HUES64 (cell line): ENCODE measurements around the gene TULP1.
"Not testable (repeated sequence)": the region's sequence is repeated elsewhere in the genome, so short reads cannot be mapped to it uniquely, and the experiment has no call there.

Experiments
- H3K27ac ChIP-seq: 2 replicates; pipeline ENCODE4 v1.7.0; 2013; ENCODE audit warnings: low read depth, low read length, inconsistent platforms
- H3K27me3 ChIP-seq: 2 replicates; pipeline ENCODE4 v1.6.1; 2013; ENCODE audit warnings: mild to moderate bottlenecking, low read length; ENCODE audit not compliant: insufficient read depth
- H3K36me3 ChIP-seq: 2 replicates; pipeline ENCODE4 v1.6.1; 2013; ENCODE audit warnings: mild to moderate bottlenecking, low read length; ENCODE audit not compliant: insufficient read depth
- H3K4me1 ChIP-seq: 2 replicates; pipeline ENCODE4 v1.6.1; 2013; ENCODE audit warnings: mild to moderate bottlenecking, low read length, moderate library complexity; ENCODE audit not compliant: insufficient read depth
- H3K4me3 ChIP-seq: 2 replicates; pipeline ENCODE4 v1.5.1; 2013; ENCODE audit warnings: mild to moderate bottlenecking, low read length, moderate library complexity
- H3K9ac ChIP-seq: 2 replicates; pipeline ENCODE4 v1.6.1; 2013; ENCODE audit warnings: mild to moderate bottlenecking, low read depth, low read length
- H3K9me3 ChIP-seq: 2 replicates; pipeline ENCODE4 v1.6.1; 2013; ENCODE audit warnings: low read depth, low read length; ENCODE audit not compliant: insufficient read depth
- WGBS: fragments of 150-250, 120-280 bp; methylation state at CpG from one replicate; pipeline ENCODE4 v1.1.7; 2013; ENCODE audit warnings: missing lambda C conversion rate; 5-methylcytosine and 5-hydroxymethylcytosine counted together

The TULP1 gene

DNA sequence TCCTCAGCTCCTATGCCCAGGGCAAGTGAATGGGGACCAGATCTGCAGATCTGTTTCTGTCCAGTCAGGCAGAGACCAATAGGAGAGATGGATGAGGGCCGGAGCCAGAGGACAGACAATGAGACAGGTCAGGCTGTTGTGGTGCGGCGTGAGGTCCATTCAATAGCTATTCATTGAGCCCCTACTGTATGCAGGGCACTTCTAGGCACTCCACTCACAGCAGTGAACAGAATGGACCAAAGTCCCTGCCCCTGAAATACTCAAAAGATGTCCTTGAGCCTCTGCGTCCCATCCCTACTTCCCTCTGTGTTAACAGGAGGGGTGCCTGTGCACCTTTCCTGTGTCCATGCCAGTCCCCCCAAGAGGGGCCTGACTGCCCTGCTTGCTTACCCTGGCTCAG is 8.5 kb upstream of the TULP1 start:
- WGBS = 90% methylated on average over 4 of the region's 4 CpGs

DNA sequence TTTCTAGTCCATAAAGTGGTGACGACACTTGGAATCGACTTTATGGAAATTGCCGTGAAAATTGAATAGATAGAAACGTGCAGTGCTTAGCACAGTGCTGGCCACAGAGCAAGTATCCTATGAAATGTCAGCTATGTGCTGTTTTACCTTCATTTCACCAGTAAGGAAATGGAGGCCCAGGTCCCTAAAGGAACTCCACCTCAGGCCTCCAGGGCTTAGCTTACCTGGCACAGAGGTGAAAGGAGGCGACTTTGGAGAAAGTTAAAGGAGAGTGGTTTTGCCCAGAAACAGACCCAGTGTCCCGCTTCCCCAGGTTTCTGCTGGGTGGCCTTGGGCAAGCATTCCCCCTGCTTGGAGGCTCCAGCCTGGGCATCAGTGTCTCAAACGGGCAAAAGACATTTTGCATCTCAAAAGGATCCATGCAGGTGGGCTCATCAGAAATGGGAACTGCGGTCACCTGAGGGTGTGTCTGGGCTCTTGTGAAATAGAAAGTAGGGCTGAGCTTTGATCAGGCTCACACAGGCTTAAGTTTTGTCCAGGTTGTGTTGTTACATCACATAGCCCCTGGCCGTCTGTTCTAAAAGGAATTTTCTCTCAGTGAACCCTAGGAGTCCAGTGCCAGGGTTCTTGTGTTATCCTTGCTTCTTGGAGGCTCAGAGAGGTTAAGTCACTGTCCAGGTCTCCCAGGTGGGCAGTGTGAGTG is 6.8 kb upstream of the TULP1 start:
- no peak overlapping the region for H3K4me3 ChIP-seq
- H3K9ac ChIP-seq = no peak overlapping the region
- H3K27me3 ChIP-seq = no peaks in the 10 kb centered on the region
- 82% methylated on average over 9 of the region's 9 CpGs for WGBS
- no peaks in the 10 kb centered on the region for H3K9me3 ChIP-seq
- peaks cover 9% of the 10 kb centered on the region; the same call in 1 of the 2 replicates for H3K4me1 ChIP-seq
- H3K36me3 ChIP-seq = no peaks in the 10 kb centered on the region
- no peak overlapping the region for H3K27ac ChIP-seq

More for the DNA sequence above, 8.5 kb upstream of the TULP1 start:
- Histone ChIP-seq H3K36me3 (no peaks in the 10 kb centered on the region), H3K9me3 (no peaks in the 10 kb centered on the region), H3K9ac (no peak overlapping the region), H3K4me3 (no peak overlapping the region), H3K4me1 (peaks cover 9% of the 10 kb centered on the region; the same call in 1 of the 2 replicates), H3K27ac (no peak overlapping the region), H3K27me3 (no peaks in the 10 kb centered on the region)

DNA sequence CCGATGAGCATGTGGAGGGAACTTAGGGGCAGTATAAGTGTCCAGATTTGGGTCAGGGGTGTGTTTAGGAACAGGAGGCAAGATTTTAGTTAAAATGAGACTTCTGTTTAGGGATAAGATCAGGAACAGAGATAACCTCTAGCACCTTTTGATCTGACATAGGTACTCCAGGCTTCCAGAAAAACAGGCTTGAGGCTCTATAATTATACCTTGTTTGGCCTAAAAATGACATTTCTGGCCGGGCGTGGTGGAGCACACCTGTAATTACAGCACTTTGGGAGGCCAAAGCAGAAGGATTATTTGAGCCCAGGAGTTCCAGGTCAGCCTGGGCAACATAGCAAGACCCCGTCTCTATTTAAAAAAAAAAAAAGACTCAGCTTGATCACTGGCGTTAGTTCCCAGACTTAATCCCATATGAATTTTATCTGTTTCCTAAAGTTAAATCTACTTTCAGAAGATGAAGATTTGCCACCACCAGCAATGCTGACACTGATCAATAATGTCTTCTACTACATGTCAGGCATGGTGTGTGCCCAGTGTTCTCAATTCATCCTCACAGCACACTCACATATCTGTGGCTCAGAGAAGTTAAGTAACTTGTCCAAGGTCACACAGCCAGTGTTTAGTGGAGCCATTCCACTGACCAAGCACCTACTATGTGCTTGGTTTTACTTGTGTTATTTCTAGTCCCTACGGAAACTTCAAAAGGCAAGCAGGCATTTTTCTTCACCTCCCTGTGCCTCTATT is 6.0 kb upstream of the TULP1 start:
- Histone ChIP-seq H3K27me3 (no peaks in the 10 kb centered on the region), H3K4me3 (no peak overlapping the region), H3K9ac (no peak overlapping the region), H3K9me3 (no peaks in the 10 kb centered on the region), H3K4me1 (peaks cover 9% of the 10 kb centered on the region; the same call in 1 of the 2 replicates), H3K27ac (no peak overlapping the region), H3K36me3 (no peaks in the 10 kb centered on the region)
- 94% methylated on average over 6 of the region's 6 CpGs for WGBS

DNA sequence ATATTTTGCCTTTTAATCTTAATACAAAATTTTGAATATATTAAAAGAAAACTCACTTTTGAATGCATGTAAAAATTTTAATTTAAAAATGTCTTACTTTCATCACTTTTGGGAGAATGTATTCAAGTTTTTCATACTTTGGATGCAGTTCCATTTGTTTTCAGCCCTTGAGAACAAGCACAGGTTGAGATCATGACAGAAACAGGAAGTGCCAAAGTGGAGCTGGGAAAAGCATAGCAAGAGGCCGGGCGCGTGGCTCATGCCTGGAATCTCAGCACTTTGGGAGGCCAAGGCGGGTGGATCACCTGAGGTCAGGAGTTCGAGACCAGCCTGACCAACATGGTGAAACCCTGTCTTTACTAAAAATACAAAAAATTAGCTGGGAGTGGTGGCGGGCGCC is 5.3 kb upstream of the TULP1 start:
- H3K4me3 ChIP-seq, H3K9ac ChIP-seq, H3K27ac ChIP-seq, H3K9me3 ChIP-seq, H3K36me3 ChIP-seq, H3K27me3 ChIP-seq, H3K4me1 ChIP-seq: not testable (repeated sequence)
- 89% methylated on average over 7 of the region's 7 CpGs for WGBS

DNA sequence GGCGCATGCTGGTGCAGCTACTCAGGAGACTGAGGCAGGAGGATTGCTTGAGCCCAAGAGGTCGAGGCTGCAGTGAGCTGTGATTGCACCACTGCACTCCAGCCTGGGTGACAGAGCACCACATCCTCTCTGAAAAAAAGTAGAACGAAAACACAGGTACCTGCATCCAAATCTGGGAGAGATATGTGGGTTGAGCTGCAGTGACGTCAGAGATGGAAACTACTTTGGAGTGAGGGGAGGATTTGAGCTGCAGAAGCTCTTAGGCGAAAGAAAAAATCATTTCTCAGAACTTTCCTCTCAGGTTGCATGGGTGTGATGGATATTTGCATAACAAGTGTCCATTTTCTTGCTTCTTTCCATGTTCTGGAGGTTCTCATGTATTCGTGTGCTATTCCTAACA is 4.0 kb upstream of the TULP1 start:
- Histone ChIP-seq H3K36me3 (no peaks in the 10 kb centered on the region), H3K4me3 (no peak overlapping the region), H3K27me3 (no peaks in the 10 kb centered on the region), H3K9ac (no peak overlapping the region), H3K4me1 (peaks cover 7% of the 10 kb centered on the region; the same call in 1 of the 2 replicates), H3K27ac (no peak overlapping the region), H3K9me3 (no peaks in the 10 kb centered on the region)
- WGBS = 75% methylated on average over 6 of the region's 6 CpGs

DNA sequence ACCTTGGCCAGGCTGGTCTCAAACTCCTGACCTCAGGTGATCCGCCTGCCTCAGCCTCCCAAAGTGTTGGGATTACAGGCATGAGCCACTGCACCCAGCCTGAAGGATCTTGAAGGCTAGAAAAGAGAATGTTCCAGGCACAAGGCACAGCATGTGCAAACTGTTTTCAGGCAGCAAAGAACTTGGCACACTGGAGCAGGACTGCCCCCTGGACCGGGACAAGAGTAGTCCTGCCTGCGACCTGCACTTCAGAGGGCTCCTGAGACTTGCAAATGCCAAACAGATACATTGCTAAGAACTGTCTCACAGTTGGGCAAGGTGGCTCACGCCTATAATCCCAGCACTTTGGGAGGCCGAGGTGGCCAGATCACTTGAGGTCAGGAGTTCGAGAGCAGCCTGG is 3.2 kb upstream of the TULP1 start:
- H3K27me3 ChIP-seq, H3K9me3 ChIP-seq, H3K4me3 ChIP-seq, H3K27ac ChIP-seq, H3K9ac ChIP-seq, H3K4me1 ChIP-seq, H3K36me3 ChIP-seq: not testable (repeated sequence)
- 89% methylated on average over 6 of the region's 6 CpGs for WGBS

DNA sequence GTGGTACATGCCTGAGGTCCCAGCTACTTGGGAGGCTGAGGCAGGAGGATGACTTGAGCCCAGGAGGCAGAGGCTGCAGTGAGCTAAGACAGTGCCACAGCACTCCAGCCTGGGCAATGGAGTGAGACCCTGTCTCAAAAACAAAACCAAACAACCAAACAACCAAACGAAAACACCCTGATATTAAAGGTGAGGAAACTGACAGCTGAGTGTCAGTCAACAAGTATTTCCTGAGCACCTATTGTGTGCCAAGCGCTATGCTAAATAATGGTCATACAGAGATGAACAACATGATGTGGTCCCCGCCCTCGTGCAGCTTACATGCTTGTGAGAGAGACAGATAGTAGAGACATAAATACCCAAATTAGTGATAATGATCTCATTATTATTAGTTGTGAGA is 1.9 kb upstream of the TULP1 start:
- no peak overlapping the region for H3K9ac ChIP-seq
- no peak overlapping the region for H3K4me3 ChIP-seq
- H3K27me3 ChIP-seq = no peaks in the 10 kb centered on the region
- H3K36me3 ChIP-seq = no peaks in the 10 kb centered on the region
- H3K9me3 ChIP-seq = no peaks in the 10 kb centered on the region
- 93% methylated on average over 4 of the region's 4 CpGs for WGBS
- no peak overlapping the region for H3K27ac ChIP-seq
- H3K4me1 ChIP-seq = peaks cover 5% of the 10 kb centered on the region; the same call in 1 of the 2 replicates

DNA sequence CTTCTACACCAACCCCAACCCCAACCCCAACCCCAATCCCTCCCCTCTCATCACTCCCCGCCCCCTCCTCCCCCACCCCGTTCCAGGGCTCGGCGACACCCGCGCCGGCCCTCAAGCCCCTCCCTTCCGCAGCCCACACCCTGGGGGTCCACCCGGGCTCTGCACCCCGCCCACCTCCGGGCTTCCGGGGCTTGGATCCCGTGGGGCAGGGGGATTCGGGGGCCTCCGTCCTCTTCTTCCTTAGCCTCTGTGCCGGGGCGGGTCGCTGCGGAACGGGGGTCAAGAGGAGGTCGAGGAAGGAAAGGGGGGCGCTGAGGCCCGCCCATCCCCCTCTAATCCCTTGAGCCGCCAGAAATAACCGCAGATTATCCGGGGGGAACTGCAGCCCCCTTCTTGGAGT is 690 bp downstream of the TULP1 start:
- H3K27me3 ChIP-seq = no peaks in the 10 kb centered on the region
- no peak overlapping the region for H3K27ac ChIP-seq
- H3K4me3 ChIP-seq = 0 out of 2 replicates have a peak overlapping the region, but pooled peaks have one; percentile 16
- H3K9ac ChIP-seq = no peak overlapping the region
- peaks cover 19% of the 10 kb centered on the region; the same call in 1 of the 2 replicates for H3K4me1 ChIP-seq
- no peaks in the 10 kb centered on the region for H3K36me3 ChIP-seq
- 61% methylated on average over 25 of the region's 26 CpGs for WGBS
- H3K9me3 ChIP-seq = no peaks in the 10 kb centered on the region

DNA sequence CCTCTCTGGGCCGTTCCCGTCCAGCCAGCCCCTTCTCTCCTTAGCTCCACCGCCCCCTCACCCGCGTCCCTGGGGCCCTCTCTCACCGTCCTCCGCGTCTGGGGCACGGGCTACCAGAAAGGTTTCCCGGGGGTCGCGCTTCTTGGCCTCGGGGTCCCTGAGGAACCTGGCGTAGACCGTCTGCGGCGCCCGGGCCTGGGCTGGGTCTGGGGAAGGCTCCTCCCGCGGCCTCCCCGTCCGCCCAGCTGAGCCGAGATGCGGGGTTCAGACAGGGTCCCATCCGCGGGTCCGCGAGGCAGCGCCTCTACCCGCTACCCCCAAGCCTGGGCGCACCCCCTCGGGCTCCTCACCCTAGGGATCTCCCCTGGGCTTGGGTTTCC is 1.1 kb downstream of the TULP1 start:
- H3K36me3 ChIP-seq = no peaks in the 10 kb centered on the region
- no peak overlapping the region for H3K27ac ChIP-seq
- H3K27me3 ChIP-seq = no peaks in the 10 kb centered on the region
- WGBS = 80% methylated on average over 32 of the region's 32 CpGs
- no peaks in the 10 kb centered on the region for H3K9me3 ChIP-seq
- no peak overlapping the region for H3K4me3 ChIP-seq
- peaks cover 19% of the 10 kb centered on the region; the same call in 1 of the 2 replicates for H3K4me1 ChIP-seq
- H3K9ac ChIP-seq = no peak overlapping the region

DNA sequence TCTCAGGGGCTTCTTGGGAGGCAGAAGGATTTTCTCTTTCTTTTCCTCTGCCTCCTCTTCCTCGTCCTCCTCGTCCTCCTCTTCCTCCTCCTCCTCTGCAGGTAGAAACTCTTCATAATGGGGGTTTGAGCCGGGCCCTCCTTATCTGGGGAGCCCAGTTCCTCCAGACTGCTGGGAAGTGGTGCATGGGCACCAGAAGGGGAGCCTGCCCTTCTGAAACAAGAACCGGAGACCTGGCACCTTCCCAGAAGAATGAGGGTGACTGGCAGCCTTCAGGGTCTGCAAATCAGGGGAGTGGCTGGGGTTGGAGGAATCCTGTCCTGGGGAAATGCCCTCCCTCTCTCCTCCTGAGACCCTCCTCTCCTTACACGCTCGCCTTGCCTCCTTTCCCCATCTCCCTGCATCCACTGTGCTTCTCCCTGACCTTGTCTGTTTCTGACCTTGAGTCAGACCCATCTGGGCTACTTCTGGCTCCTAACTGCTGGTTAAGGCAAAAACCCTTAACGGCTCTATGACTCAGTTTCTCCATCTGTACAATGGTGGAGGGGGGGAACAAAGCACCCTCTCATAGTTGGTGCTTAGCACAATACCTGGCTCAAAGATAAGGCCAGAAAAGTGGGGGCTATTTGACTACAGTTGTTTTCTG is 1.7 kb downstream of the TULP1 start:
- WGBS = 83% methylated on average over 7 of the region's 7 CpGs
- Histone ChIP-seq H3K9me3 (no peaks in the 10 kb centered on the region), H3K27ac (no peak overlapping the region), H3K27me3 (no peaks in the 10 kb centered on the region; the same call in 1 of the 2 replicates), H3K36me3 (no peaks in the 10 kb centered on the region), H3K4me3 (no peak overlapping the region), H3K4me1 (peaks cover 19% of the 10 kb centered on the region; the same call in 1 of the 2 replicates), H3K9ac (no peak overlapping the region)

DNA sequence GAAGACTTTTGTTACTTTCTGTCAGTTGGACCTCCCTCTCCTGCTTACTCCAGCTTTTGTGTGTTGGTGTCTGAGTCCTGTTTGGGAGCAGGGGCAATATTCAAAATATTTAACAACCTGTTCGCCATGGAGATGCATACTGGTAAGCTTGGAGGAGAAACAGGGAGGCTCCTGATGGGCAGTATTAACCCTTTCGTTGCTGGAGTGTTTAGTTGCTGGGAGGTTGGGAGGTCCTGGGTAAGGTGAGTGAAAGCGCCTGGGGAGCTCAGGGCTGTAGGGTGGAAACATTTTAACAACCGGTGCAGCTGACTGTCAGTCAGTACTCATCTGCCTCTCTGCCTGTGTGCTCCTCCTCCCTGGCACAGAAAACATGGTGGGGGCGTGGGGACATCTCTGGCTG is 4.2 kb downstream of the TULP1 start:
- H3K9me3 ChIP-seq = no peaks in the 10 kb centered on the region
- no peak overlapping the region for H3K9ac ChIP-seq
- WGBS = 55% methylated on average over 5 of the region's 5 CpGs
- no peaks in the 10 kb centered on the region; the same call in 1 of the 2 replicates for H3K27me3 ChIP-seq
- no peak overlapping the region for H3K4me3 ChIP-seq
- peaks cover 23% of the 10 kb centered on the region; the same call in 1 of the 2 replicates for H3K4me1 ChIP-seq
- H3K27ac ChIP-seq = no peak overlapping the region
- H3K36me3 ChIP-seq = no peaks in the 10 kb centered on the region
